Activated T-cell treated with anti-CD3 and anti-CD28 coated beads, Interleukin-2, amount 50 U/mL, for 72 hours (primary cell): ENCODE data around the gene KCTD16. TPM values are rescaled to one million over a fixed set of nuclear protein-coding genes. Genes with fewer than 3 reads are reported as not detected.

Source experiments
- ATAC-seq, 2 donors: fragments of 150-1000 bp; cut with Tn5 transposase; replicated peaks in 1 of 2; 2 replicates each; pipeline ENCODE4 v1.10.0; 2021; ENCODE audit warnings: moderate library complexity in 2 of 2, mild to moderate bottlenecking in 1 of 2
- DNase-seq, 2 donors: peaks; one replicate each; pipeline ENCODE4 v3.0.0; 2021 to 2022; ENCODE audit warnings: mixed read lengths in 1 of 2
- H3K27ac Mint-ChIP-seq: one replicate; pipeline ENCODE4 v1.8.0; 2022; ENCODE audit warnings: mild to moderate bottlenecking, moderate library complexity, mixed read lengths
- H3K27me3 Mint-ChIP-seq: one replicate; pipeline ENCODE4 v1.8.0; 2022; ENCODE audit warnings: low read depth, mixed read lengths
- H3K36me3 Mint-ChIP-seq, 2 donors: one replicate each; pipeline ENCODE4 v1.8.0; 2022; ENCODE audit warnings: mixed read lengths in 2 of 2, mild to moderate bottlenecking in 1 of 2; ENCODE audit not compliant: insufficient read depth in 2 of 2
- H3K4me1 Mint-ChIP-seq: one replicate; pipeline ENCODE4 v1.8.0; 2022; ENCODE audit warnings: low read depth, mixed read lengths
- H3K4me3 Mint-ChIP-seq, 2 donors: one replicate each; pipeline ENCODE4 v1.8.0; 2022; ENCODE audit warnings: mild to moderate bottlenecking in 2 of 2, mixed read lengths in 2 of 2, moderate library complexity in 2 of 2
- H3K9me3 Mint-ChIP-seq, 2 donors: one replicate each; pipeline ENCODE4 v1.8.0; 2022; ENCODE audit warnings: mixed read lengths in 2 of 2
- total RNA-seq, 2 donors: library from RNA; stranded (reverse); gene quantifications; one replicate each; pipeline ENCODE4 v1.2.3, GENCODE V29; 2022

The KCTD16 gene
- total RNA-seq, 2 donors from 2014 or later = 0.07 to 0.25 TPM

- DNase-seq (no peak), ATAC-seq (no peak)
- Mint-ChIP-seq H3K27ac (no peak overlapping the region), H3K4me1 (no peaks in the 10 kb centered on the region), H3K9me3 (no peaks in the 10 kb centered on the region), H3K36me3 (no peaks in the 10 kb centered on the region), H3K27me3 (no peaks in the 10 kb centered on the region), H3K4me3 (no peak overlapping the region)
Observed at GRCh38 chr5:144315994-144316634, 145.4 kb downstream of the KCTD16 start.

- no peaks in the 10 kb centered on the region for H3K36me3 Mint-ChIP-seq
- no peaks in the 10 kb centered on the region for H3K27me3 Mint-ChIP-seq
- no peak for ATAC-seq
- no peak overlapping the region for H3K27ac Mint-ChIP-seq
- no peaks in the 10 kb centered on the region for H3K4me1 Mint-ChIP-seq
- no peak for DNase-seq
- H3K9me3 Mint-ChIP-seq = no peaks in the 10 kb centered on the region
- H3K4me3 Mint-ChIP-seq = no peak overlapping the region
Observed at GRCh38 chr5:144318011-144318410, 147.3 kb downstream of the KCTD16 start.

DNA sequence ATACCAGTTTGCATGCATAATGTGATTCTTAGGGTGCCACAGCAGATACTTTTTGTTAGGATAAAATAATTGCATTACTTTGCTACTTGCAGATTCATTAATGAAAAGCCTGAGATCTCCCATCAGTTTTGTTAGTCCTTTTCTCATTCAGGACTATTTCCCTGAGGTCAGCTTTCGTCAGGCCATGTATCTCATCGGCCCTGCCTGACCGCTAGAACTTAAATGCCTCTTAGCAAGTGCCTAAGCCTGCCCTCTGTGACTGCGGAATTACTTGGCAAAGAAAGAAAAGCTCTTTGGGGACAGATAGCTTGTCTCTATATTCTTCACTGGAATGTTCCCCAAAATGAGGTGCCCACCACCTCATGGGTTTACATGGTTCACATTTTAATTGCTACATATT is 147.8 kb downstream of the KCTD16 start:
- H3K27ac Mint-ChIP-seq = no peak overlapping the region
- no peak for DNase-seq
- H3K9me3 Mint-ChIP-seq = no peaks in the 10 kb centered on the region
- ATAC-seq = no peak
- H3K27me3 Mint-ChIP-seq = no peaks in the 10 kb centered on the region
- H3K4me1 Mint-ChIP-seq = no peaks in the 10 kb centered on the region
- no peaks in the 10 kb centered on the region for H3K36me3 Mint-ChIP-seq
- H3K4me3 Mint-ChIP-seq = no peak overlapping the region

- peaks cover 8% of the 10 kb centered on the region for H3K27me3 Mint-ChIP-seq
- DNase-seq (no peak), ATAC-seq (no peak)
- no peaks in the 10 kb centered on the region for H3K36me3 Mint-ChIP-seq
- no peaks in the 10 kb centered on the region for H3K4me1 Mint-ChIP-seq
- no peaks in the 10 kb centered on the region for H3K9me3 Mint-ChIP-seq
- H3K27ac Mint-ChIP-seq = no peak overlapping the region
- H3K4me3 Mint-ChIP-seq = no peak overlapping the region
Observed at GRCh38 chr5:144323181-144323580, 152.5 kb downstream of the KCTD16 start.

- H3K4me1 Mint-ChIP-seq = no peaks in the 10 kb centered on the region
- DNase-seq (no peak), ATAC-seq (no peak)
- H3K4me3 Mint-ChIP-seq = no peak overlapping the region
- no peaks in the 10 kb centered on the region for H3K9me3 Mint-ChIP-seq
- no peak overlapping the region for H3K27ac Mint-ChIP-seq
- H3K36me3 Mint-ChIP-seq = no peaks in the 10 kb centered on the region
- H3K27me3 Mint-ChIP-seq = peaks cover 8% of the 10 kb centered on the region
Observed at GRCh38 chr5:144325532-144325931, 154.9 kb downstream of the KCTD16 start.

GRCh38 chr5:144328494-144328893 is 157.8 kb downstream of the KCTD16 start:
- H3K4me1 Mint-ChIP-seq = no peaks in the 10 kb centered on the region

DNA sequence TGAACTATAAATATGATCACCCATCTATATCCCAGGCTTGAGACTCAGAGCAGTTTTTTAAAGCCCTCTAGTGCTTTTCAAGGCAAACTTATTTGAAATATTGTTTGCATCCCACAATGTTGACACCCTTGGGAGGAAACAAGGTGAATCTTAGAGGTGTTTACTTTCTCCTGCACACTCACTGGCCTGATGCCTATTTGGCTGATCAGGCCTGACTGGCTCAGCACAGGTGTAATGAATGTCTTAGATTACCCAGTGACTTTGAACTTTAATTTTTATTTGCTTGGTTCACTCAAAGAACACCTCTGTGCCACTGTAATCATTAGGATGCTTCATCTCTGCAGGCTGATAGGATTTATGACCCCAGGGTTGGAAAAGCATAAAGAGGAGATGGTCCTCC is 158.3 kb downstream of the KCTD16 start:
- Mint-ChIP-seq H3K4me1 (no peaks in the 10 kb centered on the region), H3K9me3 (peaks cover 0 to 1% of the 10 kb centered on the region in 2 donors), H3K4me3 (no peak overlapping the region), H3K27ac (no peak overlapping the region), H3K27me3 (peaks cover 8% of the 10 kb centered on the region), H3K36me3 (no peaks in the 10 kb centered on the region)
- no peak for DNase-seq
- ATAC-seq = no peak

More at GRCh38 chr5:144328494-144328893, 157.8 kb downstream of the KCTD16 start:
- Mint-ChIP-seq H3K36me3 (no peaks in the 10 kb centered on the region), H3K27ac (no peak overlapping the region), H3K4me3 (no peak overlapping the region), H3K9me3 (peaks cover 0 to 1% of the 10 kb centered on the region in 2 donors), H3K27me3 (peaks cover 8% of the 10 kb centered on the region)
- no peak for DNase-seq
- ATAC-seq = no peak

DNA sequence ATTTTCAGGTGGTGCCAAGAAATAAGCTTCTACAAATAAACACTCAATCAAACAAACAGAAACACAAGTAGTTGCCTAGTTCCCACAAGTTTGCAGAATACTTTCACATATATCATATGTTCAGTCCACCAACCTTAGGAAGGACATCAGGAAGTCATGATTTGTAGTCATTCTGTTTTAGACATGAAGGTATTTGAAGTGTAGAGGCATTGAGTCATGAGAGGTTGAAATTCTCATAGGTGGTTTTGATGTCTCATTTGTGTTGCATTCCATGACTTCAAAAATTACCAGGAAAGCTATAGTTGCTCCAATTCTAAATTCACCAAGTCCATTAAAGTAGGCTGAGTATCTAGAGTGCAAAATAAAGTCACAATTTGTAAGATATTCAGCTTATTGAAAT is 159.0 kb downstream of the KCTD16 start:
- Mint-ChIP-seq H3K4me1 (no peaks in the 10 kb centered on the region), H3K9me3 (peaks cover 0 to 1% of the 10 kb centered on the region in 2 donors), H3K27ac (no peak overlapping the region), H3K27me3 (peaks cover 8% of the 10 kb centered on the region), H3K36me3 (no peaks in the 10 kb centered on the region), H3K4me3 (no peak overlapping the region)
- DNase-seq (no peak), ATAC-seq (no peak)

DNA sequence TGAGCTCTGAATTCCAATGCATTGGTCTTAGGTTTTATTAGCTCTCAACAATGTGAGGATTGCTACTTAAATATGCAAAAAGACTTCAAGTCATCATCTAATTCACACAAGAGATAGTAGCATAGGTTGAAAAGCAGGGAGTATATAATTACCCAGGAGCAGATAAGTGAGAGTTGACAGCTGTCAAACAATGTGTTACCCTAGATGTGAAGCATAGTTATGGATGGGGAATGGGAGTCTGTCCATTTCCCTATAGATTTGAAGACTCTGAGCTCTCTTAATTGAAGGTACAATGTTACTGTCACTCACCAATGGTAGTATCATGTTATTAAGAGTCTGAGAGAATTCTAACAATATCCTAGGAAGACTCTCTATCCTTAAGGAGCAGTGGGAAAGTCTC is 160.7 kb downstream of the KCTD16 start:
- Mint-ChIP-seq H3K4me1 (no peaks in the 10 kb centered on the region), H3K27ac (no peak overlapping the region), H3K9me3 (peaks cover 0 to 1% of the 10 kb centered on the region in 2 donors), H3K27me3 (no peaks in the 10 kb centered on the region), H3K36me3 (no peaks in the 10 kb centered on the region), H3K4me3 (no peak overlapping the region)
- no peak for ATAC-seq
- DNase-seq = no peak

DNA sequence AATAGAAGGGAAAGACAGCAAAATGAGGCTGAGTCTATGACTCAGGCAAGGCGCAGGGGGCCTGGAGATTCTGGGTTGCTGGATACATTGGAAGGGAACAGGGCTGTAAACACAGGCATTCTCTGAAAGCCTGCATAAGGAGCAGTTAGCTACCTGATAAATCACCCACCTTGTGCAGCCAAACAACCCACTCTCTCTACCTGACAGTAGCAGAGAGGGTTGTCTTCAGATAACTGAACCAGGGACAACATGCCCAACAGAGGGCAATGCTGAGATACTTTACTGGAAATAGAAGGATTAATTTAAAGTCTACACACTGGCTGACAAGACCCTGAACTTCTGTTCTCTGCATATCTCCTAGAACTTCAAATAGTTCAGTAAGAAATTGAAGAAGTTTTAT is 161.6 kb downstream of the KCTD16 start:
- Mint-ChIP-seq H3K27ac (no peak overlapping the region), H3K4me1 (no peaks in the 10 kb centered on the region), H3K27me3 (no peaks in the 10 kb centered on the region), H3K4me3 (no peak overlapping the region), H3K9me3 (peaks cover 0 to 1% of the 10 kb centered on the region in 2 donors), H3K36me3 (no peaks in the 10 kb centered on the region)
- ATAC-seq = no peak
- DNase-seq = no peak

DNA sequence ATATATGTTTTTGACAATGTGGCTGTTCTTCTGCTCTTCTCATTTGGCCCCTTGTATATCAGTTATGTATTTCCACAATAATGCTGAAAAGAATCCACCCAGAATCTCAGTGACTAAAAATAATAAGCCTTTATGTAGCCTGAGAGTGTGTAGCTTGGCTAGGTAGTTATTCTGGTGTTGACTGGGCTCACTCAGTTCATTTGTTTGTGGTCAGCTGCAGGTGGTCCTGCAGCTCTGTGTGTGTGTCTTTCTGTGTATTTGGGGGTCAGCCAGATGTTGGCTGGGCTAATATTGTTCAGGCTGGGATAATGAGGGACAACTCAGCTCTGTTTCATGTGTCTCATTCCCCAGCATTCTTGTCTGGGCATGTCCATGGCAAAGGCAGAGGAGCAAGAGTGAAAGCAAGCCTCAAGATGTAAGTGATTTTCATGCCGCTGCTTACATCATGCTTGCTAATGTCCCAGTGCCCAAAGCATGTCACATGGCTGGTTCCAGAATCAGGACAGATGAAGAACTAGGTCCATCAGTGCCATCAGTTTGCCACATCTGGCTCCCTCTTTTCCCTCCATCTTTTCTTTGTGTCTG is 162.8 kb downstream of the KCTD16 start:
- DNase-seq (no peak), ATAC-seq (no peak)
- H3K4me3 Mint-ChIP-seq = no peak overlapping the region

DNA sequence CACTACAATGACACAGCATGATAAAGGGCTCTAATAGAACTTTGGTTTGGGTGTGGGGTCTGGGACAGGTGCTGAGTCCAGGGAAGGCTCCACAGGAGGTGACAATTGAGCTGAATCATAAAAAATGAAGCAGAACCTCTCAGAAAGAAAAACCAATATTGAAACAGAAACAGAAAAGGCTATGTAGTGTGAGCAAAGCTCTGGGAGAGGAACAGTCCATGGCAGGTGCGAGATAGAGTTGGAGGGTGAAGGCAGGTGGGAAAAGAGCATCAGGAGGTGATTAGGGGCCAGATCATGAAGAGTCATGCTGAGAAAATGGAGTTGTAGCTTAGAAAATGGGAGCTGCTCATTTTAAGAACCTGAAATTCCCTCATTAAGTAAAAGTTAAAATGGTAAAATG is 164.9 kb downstream of the KCTD16 start:
- H3K9me3 Mint-ChIP-seq = peaks cover 0 to 1% of the 10 kb centered on the region in 2 donors
- no peaks in the 10 kb centered on the region for H3K4me1 Mint-ChIP-seq
- no peaks in the 10 kb centered on the region for H3K27me3 Mint-ChIP-seq
- DNase-seq (no peak), ATAC-seq (no peak)
- no peaks in the 10 kb centered on the region for H3K36me3 Mint-ChIP-seq
- no peak overlapping the region for H3K4me3 Mint-ChIP-seq
- no peak overlapping the region for H3K27ac Mint-ChIP-seq

More for the DNA sequence above, 162.8 kb downstream of the KCTD16 start:
- Mint-ChIP-seq H3K4me1 (no peaks in the 10 kb centered on the region), H3K27ac (no peak overlapping the region), H3K36me3 (no peaks in the 10 kb centered on the region), H3K27me3 (no peaks in the 10 kb centered on the region), H3K9me3 (peaks cover 0 to 1% of the 10 kb centered on the region in 2 donors)

GRCh38 chr5:144336191-144336961 is 165.7 kb downstream of the KCTD16 start:
- Mint-ChIP-seq H3K9me3 (peaks cover 0 to 1% of the 10 kb centered on the region in 2 donors), H3K4me3 (no peak overlapping the region), H3K27me3 (no peaks in the 10 kb centered on the region), H3K36me3 (no peaks in the 10 kb centered on the region), H3K27ac (no peak overlapping the region), H3K4me1 (no peaks in the 10 kb centered on the region)
- ATAC-seq = no peak
- no peak for DNase-seq
